ENCODE data around the gene TMIGD1.

TMIGD1 gene

GRCh38 chr17:30267625-30268024 is 66.2 kb downstream of the TMIGD1 start:
- Histone ChIP-seq H3K36me3 (ENCODE audit: control insufficient read depth, low read length) (peaks cover 88% of the 10 kb centered on the region), H3K27me3 (ENCODE audit: control insufficient read depth, low read length) (no peaks in the 10 kb centered on the region)

More at GRCh38 chr17:30267625-30268024, 66.2 kb downstream of the TMIGD1 start:
- Histone ChIP-seq H3K9me3 (ENCODE audit: control insufficient read depth, insufficient read depth, low read length) (no peaks in the 10 kb centered on the region), H3K9me2 (replicated peaks; ENCODE audit: control insufficient read depth, low read length) (no peaks in the 10 kb centered on the region), H3K4me1 (ENCODE audit: control insufficient read depth, low read length) (no peaks in the 10 kb centered on the region), H3K27ac (ENCODE audit: low read depth, low read length) (no peak overlapping the region), H3K79me2 (ENCODE audit: control insufficient read depth, low read length) (peaks cover 2% of the 10 kb centered on the region; the same call in 1 of the 2 replicates), H3K4me2 (ENCODE audit: low read length) (no peak overlapping the region), H3F3A (ENCODE audit: control insufficient read depth, insufficient read depth) (no peaks in the 10 kb centered on the region), H3K4me3 (ENCODE audit: low read length) (no peak overlapping the region), H4K20me1 (ENCODE audit: control insufficient read depth, insufficient read depth, low read depth, low read length) (no peaks in the 10 kb centered on the region)
- no peak for TF ChIP-seq CTCF (IDR thresholded peaks at IDR 0.05; ENCODE audit: low read depth, low read length, poor library complexity, severe bottlenecking)
- no peak for TF ChIP-seq EZH2phosphoT487 (IDR thresholded peaks at IDR 0.05; ENCODE audit: borderline replicate concordance, low read length)
